ENCODE data around the gene DGKA. TPM values are rescaled to one million over a fixed set of nuclear protein-coding genes. Genes with fewer than 3 reads are reported as not detected.

Gene DGKA
- total and polyA plus RNA-seq, 2 of the 4 experiments (the other 2 are of a cell fraction): 71.9 to 75.1 TPM

GRCh38 chr12:55955344-55955743 is 24.4 kb downstream of the DGKA start:
- POLR2A ChIA-PET (ENCODE audit: unreplicated experiment): interaction anchor here (0.5 to 0.6 kb wide), 2 partner anchors 109 to 187 kb away, joined by 3 to 4 read pairs; no protein-coding TSS in a partner anchor
- dilution Hi-C loops (cut with HindIII; ENCODE audit: low sequenced_read_pairs, unreplicated experiment): no loop called here

More at GRCh38 chr12:55955344-55955743, 24.4 kb downstream of the DGKA start:
- H4K8ac ChIP-seq (ENCODE audit: low read depth in 2 of 2, low read length in 2 of 2): no peak overlapping the region
- H3K18ac ChIP-seq (ENCODE audit: low read depth, low read length): no peak overlapping the region
- H3K4ac ChIP-seq (ENCODE audit: low read depth, low read length): no peak overlapping the region
- H3K9me1 ChIP-seq (ENCODE audit: insufficient read depth, low read length): peaks cover 8% of the 10 kb centered on the region
- no TSS peak for BruUV-seq (replicated peaks)
- no peak overlapping the region for H3K23ac ChIP-seq (ENCODE audit: low read depth, low read length)
- no peak overlapping the region; the same call in 1 of the 2 replicates for H2AK5ac ChIP-seq (ENCODE audit: low read depth, low read length)
- H3K27me3 ChIP-seq (ENCODE audit: control insufficient read depth, insufficient read depth, low read length): no peaks in the 10 kb centered on the region
- no peak overlapping the region for H2AFZ ChIP-seq (replicated peaks; ENCODE audit: low read length, poor library complexity)
- intact Hi-C loops (cut with micrococcal nuclease) (no loop called here), in situ Hi-C loops (cut with MboI; ENCODE audit: low sequenced_read_pairs) (no loop called here)
- no peak overlapping the region for H3K56ac ChIP-seq (ENCODE audit: extremely low read depth, insufficient read depth, low read length)
- H4K20me1 ChIP-seq (ENCODE audit: insufficient read depth, low read length): peaks cover 5% of the 10 kb centered on the region; the same call in 1 of the 2 replicates
- no peak overlapping the region for H3K4me3 ChIP-seq (ENCODE audit: insufficient read depth, low read depth, low read length)
- H2BK20ac ChIP-seq (ENCODE audit: low read depth, low read length): no peak overlapping the region
- H2AK9ac ChIP-seq (replicated peaks; ENCODE audit: low read depth, low read length, poor library complexity): no peak overlapping the region
- H3K27ac ChIP-seq (ENCODE audit: insufficient read depth, low read length): no peak overlapping the region
- no peak overlapping the region for H2BK120ac ChIP-seq (ENCODE audit: low read depth, low read length)
- no peak overlapping the region for H3K9ac ChIP-seq (ENCODE audit: low read depth, low read length)
- no peaks in the 10 kb centered on the region for H3K9me3 ChIP-seq (ENCODE audit: control insufficient read depth, insufficient read depth, low read length)
- CTCF ChIA-PET: interaction anchor here (0.6 kb wide), 2 partner anchors 27 to 147 kb away, joined by 3 read pairs; no protein-coding TSS in a partner anchor
- peak; percentile 7; the same call in 1 of the 2 replicates for ATAC-seq (ENCODE audit: low read depth)
- H4K5ac ChIP-seq (ENCODE audit: low read depth, low read length): no peak overlapping the region
- no peak overlapping the region for H2BK15ac ChIP-seq (ENCODE audit: low read depth, low read length)
- no peak overlapping the region for H2BK5ac ChIP-seq (ENCODE audit: low read depth, low read length, poor library complexity, severe bottlenecking)
- no CpG with 5 or more reads among the region's 4 CpGs for WGBS, 2 experiments (ENCODE audit: extremely low coverage in 2 of 2, insufficient read length in 1 of 2)
- TF ChIP-seq RAD21 (IDR thresholded peaks at IDR 0.05; ENCODE audit: low read length) (no peak), NFE2L2 (IDR thresholded peaks at IDR 0.05; ENCODE audit: low read depth, low read length) (no peak), CEBPB (IDR thresholded peaks at IDR 0.05; ENCODE audit: low read depth, low read length) (no peak), SMC3 (IDR thresholded peaks at IDR 0.05; ENCODE audit: low read depth, low read length) (no peak), BHLHE40 (IDR thresholded peaks at IDR 0.05; ENCODE audit: low read depth, low read length) (no peak), POLR2A (IDR thresholded peaks at IDR 0.05; ENCODE audit: low read depth, low read length) (no peak), MAZ (IDR thresholded peaks at IDR 0.05; ENCODE audit: borderline replicate concordance, low read depth, low read length) (no peak)
- no peak overlapping the region for H3K4me2 ChIP-seq (ENCODE audit: low read depth, low read length)
- peaks cover 8% of the 10 kb centered on the region; the same call in 1 of the 2 replicates for H3K4me1 ChIP-seq (ENCODE audit: control insufficient read depth, insufficient read depth, low read length)
- peaks cover 0 to 13% of the 10 kb centered on the region in 2 experiments; a peak in 1 of 4 replicates for H3K79me1 ChIP-seq (ENCODE audit: low read depth in 1 of 2, low read length in 2 of 2)
- no peak overlapping the region for H4K91ac ChIP-seq (ENCODE audit: insufficient read depth, low read depth, low read length)
- no peak overlapping the region for H3K14ac ChIP-seq (replicated peaks; ENCODE audit: low read depth, low read length)
- peaks cover 30% of the 10 kb centered on the region for H3K36me3 ChIP-seq (ENCODE audit: control insufficient read depth, insufficient read depth, low read length)
- DNase-seq: no peak

Measured in IMR-90 (cell line).